ENCODE data around the gene RAB11FIP2. TPM values are rescaled to one million over a fixed set of nuclear protein-coding genes. Genes with fewer than 3 reads are reported as not detected.

RAB11FIP2 gene
- polyA plus RNA-seq, 2 of the 4 experiments (the other 2 are of a cell fraction): 10.0 to 29.3 TPM

GRCh38 chr10:118052816-118053215 is 6.1 kb upstream of the RAB11FIP2 start:
- ChIA-PET POLR2A (no interaction called here), CTCF (no interaction called here)
- Histone ChIP-seq H3K4me1 (peaks cover 1% of the 10 kb centered on the region; the same call in 2 of the 3 replicates), H3K9me3 (no peaks in the 10 kb centered on the region), H3K4me3 (no peak overlapping the region), H3K27ac (no peak overlapping the region), H3K4me2 (no peak overlapping the region)
- DNase-seq (ENCODE audit: low read depth in 1 of 2, low spot score in 1 of 2) (no peak), FAIRE-seq (no peak), ATAC-seq (no peak)
- WGBS (ENCODE audit: missing lambda C conversion rate): 40% methylated on average over 2 of the region's 2 CpGs
- no peak for TF ChIP-seq HOXB5 (CRISPR knock-in tag; IDR thresholded peaks at IDR 0.05)
- TF ChIP-seq FOSB (CRISPR knock-in tag; IDR thresholded peaks at IDR 0.05): no peak
- no peak for TF ChIP-seq ZNF302 (CRISPR knock-in tag; IDR thresholded peaks at IDR 0.05)
- TF ChIP-seq SMC3 (IDR thresholded peaks at IDR 0.05): no peak
- no peak for TF ChIP-seq CHD4 (IDR thresholded peaks at IDR 0.05; ENCODE audit: borderline replicate concordance)
- no peak for TF ChIP-seq HDAC2 (IDR thresholded peaks at IDR 0.05)
- TF ChIP-seq RAD21 (conservative IDR thresholded peaks at IDR 0.05 in 1 of 2, IDR thresholded peaks at IDR 0.05 in 1 of 2): no peak
- no peak for TF ChIP-seq NPAS2 (CRISPR knock-in tag; IDR thresholded peaks at IDR 0.05; ENCODE audit: borderline replicate concordance)
- no peak for TF ChIP-seq HMGXB4 (CRISPR knock-in tag; IDR thresholded peaks at IDR 0.05; ENCODE audit: borderline replicate concordance)
- no peak for TF ChIP-seq RNF2 (IDR thresholded peaks at IDR 0.05; ENCODE audit: borderline replicate concordance, low read depth)

GRCh38 chr10:118047880-118048279 is 1.1 kb upstream of the RAB11FIP2 start:
- WGBS (ENCODE audit: missing lambda C conversion rate): 70% methylated on average over 5 of the region's 5 CpGs
- Histone ChIP-seq H3K4me3 (peak overlapping the region; percentile 98), H3K4me2 (peak overlapping the region; percentile 88), H3K4me1 (peaks cover 29% of the 10 kb centered on the region; the same call in 2 of the 3 replicates), H3K27ac (peak overlapping the region in 1 of 2 experiments; percentile 97; a peak in 3 of 6 replicates), H3K9me3 (no peaks in the 10 kb centered on the region)
- TF ChIP-seq CBX2 (IDR thresholded peaks at IDR 0.05; ENCODE audit: borderline replicate concordance, low read depth) (no peak), RNF2 (IDR thresholded peaks at IDR 0.05; ENCODE audit: borderline replicate concordance, low read depth) (no peak), CTCF (IDR thresholded peaks at IDR 0.05) (no peak), HES2 (IDR thresholded peaks at IDR 0.05) (no peak), FOXS1 (CRISPR knock-in tag; IDR thresholded peaks at IDR 0.05) (no peak)
- ChIA-PET CTCF (no interaction called here), POLR2A (no interaction called here)
- DNase-seq (ENCODE audit: low read depth in 1 of 2, low spot score in 1 of 2): no peak
- no peak for FAIRE-seq
- ATAC-seq: no peak

- TF ChIP-seq FOXS1 (CRISPR knock-in tag; IDR thresholded peaks at IDR 0.05) (no peak), RNF2 (IDR thresholded peaks at IDR 0.05; ENCODE audit: borderline replicate concordance, low read depth) (no peak), POLR2AphosphoS2 (conservative IDR thresholded peaks at IDR 0.05; ENCODE audit: low read length) (no peak), NFE2L2 (conservative IDR thresholded peaks at IDR 0.05; ENCODE audit: low read length) (no peak), RARB (CRISPR knock-in tag; IDR thresholded peaks at IDR 0.05) (no peak), REST (IDR thresholded peaks at IDR 0.05) (peak; percentile 63), ZC3H11A (IDR thresholded peaks at IDR 0.05) (no peak), E2F6 (IDR thresholded peaks at IDR 0.05; ENCODE audit: borderline replicate concordance, low read depth) (no peak)
- CTCF ChIA-PET: no interaction called here
- Histone ChIP-seq H3K4me2 (peak overlapping the region; percentile 88), H3K27ac (peak overlapping the region; percentile 97 to 100), H3K9me3 (no peaks in the 10 kb centered on the region), H3K4me3 (peak overlapping the region; percentile 98), H3K4me1 (peaks cover 36% of the 10 kb centered on the region; the same call in 2 of the 3 replicates)
- FAIRE-seq (no peak), DNase-seq (ENCODE audit: low read depth in 1 of 2, low spot score in 1 of 2) (peak in 1 of 2 experiments; percentile 11), ATAC-seq (peak; percentile 74 to 79)
- POLR2A ChIA-PET: no interaction called here
- WGBS (ENCODE audit: missing lambda C conversion rate): 28% methylated on average over 22 of the region's 22 CpGs
Measured at GRCh38 chr10:118047157-118047719, 497 bp upstream of the RAB11FIP2 start.

All from A549 (cell line).